ENCODE data around the gene UFD1.

UFD1 gene

GRCh38 chr22:19494676-19495173, 15.7 kb upstream of the UFD1 start:
- DNase-seq = no peak

- DNase-seq = no peak
Measured at GRCh38 chr22:19494001-19494560, 15.1 kb upstream of the UFD1 start.

- no peak for DNase-seq
Measured at GRCh38 chr22:19492504-19493174, 13.6 kb upstream of the UFD1 start.

- DNase-seq = no peak
Measured at GRCh38 chr22:19490628-19491230, 11.7 kb upstream of the UFD1 start.

GRCh38 chr22:19488884-19489843, 10.2 kb upstream of the UFD1 start:
- no peak for DNase-seq

GRCh38 chr22:19488285-19488684, 9.3 kb upstream of the UFD1 start:
- DNase-seq = no peak

GRCh38 chr22:19483481-19484244, 4.7 kb upstream of the UFD1 start:
- DNase-seq = no peak

- DNase-seq = no peak
Measured at GRCh38 chr22:19482297-19482696, 3.3 kb upstream of the UFD1 start.

- DNase-seq = no peak
Measured at GRCh38 chr22:19480789-19481188, 1.8 kb upstream of the UFD1 start.

GRCh38 chr22:19480173-19480568, 1.2 kb upstream of the UFD1 start:
- DNase-seq = no peak

- DNase-seq = peak; percentile 96
Measured at GRCh38 chr22:19479355-19480172, 571 bp upstream of the UFD1 start, which contains the start of gene CDC45. Gene CDC45, plus strand, starts transcription at chr22:19479920. Its CDS starts 49 bp downstream, at chr22:19479969.

- DNase-seq = no peak
Measured at GRCh38 chr22:19478045-19478900, 720 bp downstream of the UFD1 start.

- no peak for DNase-seq
Measured at GRCh38 chr22:19477321-19478044, 1.5 kb downstream of the UFD1 start.

GRCh38 chr22:19476023-19476422, 3.0 kb downstream of the UFD1 start:
- DNase-seq = no peak

- DNase-seq = no peak
Measured at GRCh38 chr22:19473578-19473977, 5.4 kb downstream of the UFD1 start.

GRCh38 chr22:19472233-19472632, 6.8 kb downstream of the UFD1 start:
- DNase-seq = no peak

- DNase-seq = no peak
Measured at GRCh38 chr22:19471572-19471971, 7.4 kb downstream of the UFD1 start.

- no peak for DNase-seq
Measured at GRCh38 chr22:19470010-19470409, 9.0 kb downstream of the UFD1 start.

GRCh38 chr22:19469421-19469820, 9.6 kb downstream of the UFD1 start:
- no peak for DNase-seq

GRCh38 chr22:19467912-19468311, 11.1 kb downstream of the UFD1 start:
- DNase-seq = no peak

Measured in NCI-H2171 (cell line).